ENCODE results near the gene DMBX1.
A peak's percentile ranks its signal among the peaks of the same experiment; 100 is the strongest.

Gene DMBX1

GRCh38 chr1:46489638-46490405 is at the start of gene DMBX1:
DMBX1 (plus strand) TSS chr1:46489836; CDS start chr1:46507011, 17,175 bp downstream.
- peak; percentile 50 to 66 for DNase-seq
- no peak for TF ChIP-seq GATA1 (IDR thresholded peaks at IDR 0.05; ENCODE audit: low read depth, low read length)
- TF ChIP-seq POLR2A (IDR thresholded peaks at IDR 0.05; ENCODE audit: low read length): no peak

GRCh38 chr1:46440478-46440877 is 49.2 kb upstream of the DMBX1 start:
- no peak for DNase-seq
- TF ChIP-seq POLR2A (IDR thresholded peaks at IDR 0.05; ENCODE audit: low read length) (no peak), GATA1 (IDR thresholded peaks at IDR 0.05; ENCODE audit: low read depth, low read length) (no peak)

GRCh38 chr1:46442317-46443161 is 47.1 kb upstream of the DMBX1 start:
- peak; percentile 91 to 92 for DNase-seq
- TF ChIP-seq GATA1 (IDR thresholded peaks at IDR 0.05; ENCODE audit: low read depth, low read length) (no peak), POLR2A (IDR thresholded peaks at IDR 0.05; ENCODE audit: low read length) (no peak)

- no peak for DNase-seq
- TF ChIP-seq GATA1 (IDR thresholded peaks at IDR 0.05; ENCODE audit: low read depth, low read length) (no peak), POLR2A (IDR thresholded peaks at IDR 0.05; ENCODE audit: low read length) (no peak)
These were observed 45.2 kb upstream of the DMBX1 start for GRCh38 chr1:46444466-46444865.

- no peak for DNase-seq
- TF ChIP-seq POLR2A (IDR thresholded peaks at IDR 0.05; ENCODE audit: low read length) (no peak), GATA1 (IDR thresholded peaks at IDR 0.05; ENCODE audit: low read depth, low read length) (no peak)
These were observed 43.8 kb upstream of the DMBX1 start for GRCh38 chr1:46445773-46446256.

GRCh38 chr1:46446646-46447498 is 42.8 kb upstream of the DMBX1 start:
- DNase-seq: peak; percentile 70 to 85
- TF ChIP-seq POLR2A (IDR thresholded peaks at IDR 0.05; ENCODE audit: low read length) (no peak), GATA1 (IDR thresholded peaks at IDR 0.05; ENCODE audit: low read depth, low read length) (no peak)

- TF ChIP-seq GATA1 (IDR thresholded peaks at IDR 0.05; ENCODE audit: low read depth, low read length) (no peak), POLR2A (IDR thresholded peaks at IDR 0.05; ENCODE audit: low read length) (no peak)
- no peak for DNase-seq
These were observed 42.0 kb upstream of the DMBX1 start for GRCh38 chr1:46447499-46448108.

GRCh38 chr1:46448109-46448911 is 41.3 kb upstream of the DMBX1 start:
- no peak for DNase-seq
- TF ChIP-seq GATA1 (IDR thresholded peaks at IDR 0.05; ENCODE audit: low read depth, low read length) (no peak), POLR2A (IDR thresholded peaks at IDR 0.05; ENCODE audit: low read length) (no peak)

GRCh38 chr1:46449223-46450159 is 40.1 kb upstream of the DMBX1 start:
- TF ChIP-seq GATA1 (IDR thresholded peaks at IDR 0.05; ENCODE audit: low read depth, low read length): no peak
- TF ChIP-seq POLR2A (IDR thresholded peaks at IDR 0.05; ENCODE audit: low read length): no peak
- DNase-seq: peak; percentile 15 to 17

GRCh38 chr1:46450160-46450517 is 39.5 kb upstream of the DMBX1 start:
- no peak for DNase-seq
- TF ChIP-seq GATA1 (IDR thresholded peaks at IDR 0.05; ENCODE audit: low read depth, low read length): no peak
- no peak for TF ChIP-seq POLR2A (IDR thresholded peaks at IDR 0.05; ENCODE audit: low read length)
